Inflammatory macrophage (primary cell): ENCODE measurements around the gene FBRSL1.
A peak's percentile ranks its signal among the peaks of the same experiment; 100 is the strongest.
"Not testable (repeated sequence)": the region's sequence is repeated elsewhere in the genome, so short reads cannot be mapped to it uniquely, and the experiment has no call there.

Experiments used
- DNase-seq, 2 donors: peaks; one replicate each; pipeline ENCODE4 v3.0.0-alpha.2; 2020 to 2022
- total RNA-seq, 18 experiments: gene quantifications; one replicate each; lab custom pipeline; 2026; ENCODE audit warnings: mixed read lengths in 6 of 18, inconsistent platforms in 2 of 18; lab: John Stamatoyannopoulos, UW

Gene FBRSL1
- 9.9 to 35.8 (median 18.5) reads per million in 18 experiments for total RNA-seq

DNA sequence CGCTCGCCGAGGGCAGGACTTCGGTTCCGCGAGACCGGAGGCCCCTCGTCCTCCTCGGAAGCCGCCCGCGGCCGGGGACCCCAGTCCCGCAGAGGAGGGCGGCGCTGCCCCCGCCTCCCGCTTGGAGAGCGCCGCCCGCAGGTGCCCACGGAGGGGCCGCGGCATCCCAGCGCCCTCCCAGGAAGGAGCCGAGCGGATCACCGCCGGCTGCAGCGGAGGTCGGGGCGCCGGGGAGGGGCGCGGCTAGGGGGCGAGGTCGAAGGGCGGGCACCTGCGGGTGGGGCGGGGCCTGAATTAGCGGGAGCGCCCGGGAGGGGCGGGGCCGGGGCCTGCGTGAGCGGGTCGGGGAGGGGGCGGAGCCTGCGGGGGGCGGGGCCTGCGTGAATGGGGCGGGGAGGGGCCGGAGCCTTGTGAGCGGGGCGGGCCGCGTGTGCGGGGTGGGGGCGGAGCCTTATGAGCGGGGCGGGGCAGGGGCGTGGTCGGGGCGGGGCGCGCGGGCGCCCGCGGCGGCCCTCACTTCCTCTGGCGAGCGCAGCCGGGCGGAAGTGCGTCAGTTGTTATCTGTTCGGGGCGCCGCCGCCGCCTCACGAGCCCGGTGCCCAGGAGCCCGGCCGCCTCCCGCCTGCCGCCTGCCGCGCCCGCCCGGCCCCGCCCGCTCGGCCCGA lies at the start of gene FBRSL1:
Gene FBRSL1 (plus strand): TSS at position 550 of the 665 bp plus-strand sequence.
- peak; percentile 80 to 93 for DNase-seq

DNA sequence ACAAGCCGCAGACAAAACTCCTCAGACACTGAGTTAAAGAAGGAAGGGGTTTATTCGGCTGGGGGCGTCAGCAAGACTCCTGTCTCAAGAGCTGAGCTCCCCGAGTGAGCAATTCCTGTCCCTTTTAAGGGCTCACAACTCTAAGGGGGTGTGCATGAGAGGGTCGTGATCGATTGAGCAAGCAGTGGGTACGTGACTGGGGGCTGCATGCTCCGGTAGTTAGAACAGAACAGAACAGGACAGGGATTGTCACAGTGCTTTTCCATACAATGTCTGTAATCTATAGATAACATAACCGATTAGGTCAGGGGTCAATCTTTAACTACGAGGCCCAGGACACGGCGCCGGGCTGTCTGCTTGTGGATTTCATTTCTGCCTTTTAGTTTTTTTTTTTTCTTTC lies 49.5 kb upstream of the FBRSL1 start:
- not testable (repeated sequence) for DNase-seq

DNA sequence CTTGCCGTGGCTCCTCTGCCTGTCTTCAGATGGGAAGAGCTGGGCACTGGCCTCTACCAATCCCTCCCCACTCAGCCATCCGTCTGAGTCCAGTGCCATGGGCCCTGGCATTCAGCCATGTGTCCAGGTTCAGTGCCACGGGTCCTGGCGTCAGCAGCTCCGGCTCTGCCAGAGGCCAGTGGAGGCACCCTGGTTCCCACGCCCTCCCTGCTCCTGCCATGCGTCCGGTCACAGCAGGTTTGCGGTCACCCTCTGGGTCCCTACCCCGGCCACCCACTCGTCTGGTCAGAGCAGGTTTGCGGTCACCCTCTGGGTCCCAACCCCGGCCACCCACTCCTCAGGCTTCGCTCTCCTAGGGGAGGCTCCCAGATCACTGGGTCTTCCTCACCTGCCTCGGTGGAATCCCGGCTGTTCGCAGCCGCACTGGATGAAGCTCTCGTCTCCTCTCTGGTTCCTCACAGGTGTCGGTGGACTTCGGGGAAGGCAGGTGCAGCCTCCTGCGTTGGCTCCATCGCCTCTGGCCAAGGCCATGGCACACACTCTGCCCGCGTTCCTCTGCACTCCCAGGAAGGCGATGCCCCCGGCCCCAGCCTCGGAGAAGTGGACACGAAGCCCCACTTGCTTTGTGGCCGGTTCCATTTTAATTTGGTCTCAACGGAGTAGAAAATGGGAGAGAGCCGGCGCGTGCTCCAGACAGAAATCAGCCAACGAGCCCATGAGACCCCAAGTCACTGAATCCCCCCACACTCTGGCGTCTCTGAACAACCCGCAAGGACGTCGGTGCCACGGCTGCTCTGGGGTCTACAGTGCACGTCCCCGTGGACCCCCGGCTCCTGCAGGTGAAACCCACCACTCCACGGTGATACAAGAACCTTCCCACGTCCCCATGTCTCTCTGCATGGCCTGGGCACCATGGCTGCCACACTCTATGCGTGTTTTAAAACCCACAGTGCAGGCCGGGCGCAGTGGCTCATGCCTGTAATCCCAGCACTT lies 47.8 kb upstream of the FBRSL1 start:
- no peak for DNase-seq

DNA sequence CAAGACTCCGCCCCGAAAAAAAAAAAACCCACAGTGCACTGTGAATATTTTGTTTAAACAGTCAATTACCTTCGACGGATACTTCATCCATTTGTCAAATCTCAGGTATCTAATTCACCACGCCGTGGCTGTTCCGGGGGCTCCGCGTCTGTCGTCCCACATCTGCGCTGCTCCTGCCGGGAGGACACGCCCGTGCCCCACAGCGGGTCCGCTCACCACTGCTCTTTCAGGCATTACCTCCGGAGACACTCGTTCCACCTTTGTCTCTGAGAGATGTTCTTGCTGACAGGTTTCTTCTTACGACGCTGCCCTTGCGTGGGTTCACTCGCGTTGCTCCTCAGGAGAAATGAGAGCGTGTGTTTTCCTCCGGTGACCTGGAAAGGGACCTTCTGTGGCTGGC lies 46.9 kb upstream of the FBRSL1 start:
- no peak for DNase-seq

DNA sequence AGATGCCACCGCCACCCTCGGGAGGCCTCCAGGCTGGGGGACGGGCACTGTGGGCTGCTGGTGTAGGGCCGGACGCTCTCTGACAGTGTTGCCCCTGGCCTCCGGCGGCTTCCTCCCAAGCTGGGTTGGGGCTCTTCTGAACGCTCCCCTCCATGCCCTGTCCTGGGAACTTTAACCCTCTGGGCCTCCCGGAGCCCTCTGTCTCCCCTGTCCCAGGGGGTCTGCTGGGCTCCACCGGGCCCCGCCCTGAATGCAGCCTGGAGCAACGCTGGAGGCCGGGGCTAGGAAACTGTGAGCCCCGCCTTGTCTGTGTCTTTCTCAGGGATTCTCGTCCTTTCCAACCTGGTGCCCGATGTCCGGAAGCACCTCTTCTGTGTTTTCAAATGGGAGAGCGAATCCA lies 45.7 kb upstream of the FBRSL1 start:
- no peak for DNase-seq

DNA sequence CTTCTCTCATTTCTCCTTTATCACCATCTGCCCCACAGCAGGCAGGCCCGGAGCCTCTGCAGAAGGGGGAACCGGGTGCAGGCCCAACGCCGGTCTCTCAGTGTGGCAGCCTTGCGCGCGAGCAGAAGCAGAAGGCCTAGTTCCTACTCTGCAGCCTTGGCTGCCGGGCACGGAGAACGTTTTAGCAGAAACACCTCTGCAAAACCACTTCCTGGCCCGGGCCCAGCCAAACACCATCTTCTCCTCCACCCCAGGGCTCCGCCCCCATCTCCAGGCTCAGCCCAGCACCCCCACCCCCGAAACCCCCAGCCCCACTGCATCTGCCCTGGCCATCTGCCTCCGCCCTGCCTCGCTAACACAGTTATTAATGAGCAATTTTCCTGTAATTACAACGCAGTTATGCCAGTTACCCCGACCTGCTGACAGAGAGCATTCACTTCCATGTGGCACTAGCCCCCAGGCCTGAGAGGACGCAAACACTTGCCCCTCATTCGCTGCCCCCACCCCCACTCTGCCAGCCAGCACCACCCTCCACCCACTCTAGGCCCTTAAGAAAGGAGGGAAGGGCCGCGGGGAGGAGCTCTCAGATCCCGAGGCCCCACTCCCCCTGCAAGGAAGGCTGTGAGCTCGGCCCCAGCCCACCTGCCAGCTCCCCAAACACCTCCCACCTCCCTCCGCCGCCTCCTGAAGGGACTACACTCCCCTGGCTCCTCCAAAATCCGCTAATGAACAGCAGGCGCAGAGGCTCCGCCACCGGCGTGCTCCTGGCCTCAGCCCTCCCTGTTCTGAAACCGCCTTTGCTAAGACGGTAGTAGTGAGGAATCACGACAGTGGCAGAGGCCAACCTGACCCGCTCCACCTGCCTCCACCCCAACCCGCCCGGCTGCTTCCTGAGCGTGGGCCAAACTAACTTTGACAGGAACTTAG lies 44.7 kb upstream of the FBRSL1 start:
- peak; percentile 67 to 82 for DNase-seq

DNA sequence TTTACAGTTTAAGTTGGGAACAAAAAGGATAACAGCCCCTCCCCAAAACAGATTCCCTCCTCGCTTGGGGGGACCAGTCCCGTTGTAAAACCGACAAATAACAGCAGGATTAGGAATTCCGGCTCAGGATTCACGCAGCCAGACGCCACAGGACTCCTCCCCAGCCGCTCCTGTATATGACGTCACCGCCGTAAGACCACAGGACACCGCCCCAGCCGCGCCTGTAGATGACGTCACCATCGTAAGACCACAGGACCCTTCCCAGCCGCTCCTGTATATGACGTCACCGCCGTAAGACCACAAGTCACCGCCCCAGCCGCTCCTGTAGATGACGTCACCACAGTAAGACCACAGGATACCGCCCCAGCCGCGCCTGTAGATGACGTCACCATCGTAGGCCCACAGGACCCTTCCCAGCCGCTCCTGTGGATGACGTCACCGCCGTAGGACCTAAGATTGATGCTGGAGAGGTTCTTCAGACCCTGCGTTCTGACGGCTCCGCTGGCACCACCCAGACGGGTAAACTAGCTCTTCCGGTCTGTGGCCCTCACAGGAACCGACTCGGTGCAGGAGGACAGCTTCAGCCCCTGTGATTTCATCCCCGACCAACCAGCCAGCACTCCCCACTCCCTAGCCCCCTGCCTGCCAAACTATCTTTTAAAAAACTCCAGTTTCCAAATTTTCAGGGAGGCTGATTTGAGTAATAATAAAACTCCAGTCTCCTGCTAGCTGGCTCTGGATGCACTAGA lies 43.9 kb upstream of the FBRSL1 start:
- peak; percentile 49 to 52 for DNase-seq

DNA sequence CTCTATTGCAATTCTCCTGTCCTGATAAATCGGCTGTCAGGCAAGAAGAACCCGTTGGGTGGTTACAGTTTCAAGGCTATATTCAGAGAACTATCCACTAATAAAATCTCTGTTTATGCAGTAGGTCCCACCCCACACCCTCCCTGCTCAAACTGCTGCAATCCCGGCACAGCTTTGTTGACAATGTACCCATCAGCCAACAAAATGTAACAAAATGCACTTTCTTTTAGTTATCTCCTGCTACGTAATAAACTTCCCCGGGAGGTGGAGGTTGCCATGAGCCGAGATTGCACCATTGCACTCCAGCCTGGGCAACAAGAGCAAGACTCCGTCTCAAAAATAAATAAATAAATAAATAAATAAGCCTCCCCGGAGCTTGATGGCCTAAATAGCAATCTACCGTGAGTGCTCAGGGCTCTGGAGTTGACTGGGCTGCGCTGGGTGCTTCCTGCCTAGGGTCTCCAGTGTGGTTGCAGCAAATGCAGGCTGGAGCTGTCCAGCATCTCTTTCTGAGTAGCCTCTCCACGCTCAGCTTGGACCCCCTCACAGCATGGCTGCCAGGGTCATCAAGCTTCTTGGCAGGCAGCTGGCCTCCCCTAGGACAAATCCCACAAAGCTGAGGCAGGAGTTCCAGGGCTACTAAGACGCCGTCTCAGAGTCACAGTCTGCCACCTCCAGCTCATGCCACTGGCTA lies 43.2 kb upstream of the FBRSL1 start:
- no peak for DNase-seq

DNA sequence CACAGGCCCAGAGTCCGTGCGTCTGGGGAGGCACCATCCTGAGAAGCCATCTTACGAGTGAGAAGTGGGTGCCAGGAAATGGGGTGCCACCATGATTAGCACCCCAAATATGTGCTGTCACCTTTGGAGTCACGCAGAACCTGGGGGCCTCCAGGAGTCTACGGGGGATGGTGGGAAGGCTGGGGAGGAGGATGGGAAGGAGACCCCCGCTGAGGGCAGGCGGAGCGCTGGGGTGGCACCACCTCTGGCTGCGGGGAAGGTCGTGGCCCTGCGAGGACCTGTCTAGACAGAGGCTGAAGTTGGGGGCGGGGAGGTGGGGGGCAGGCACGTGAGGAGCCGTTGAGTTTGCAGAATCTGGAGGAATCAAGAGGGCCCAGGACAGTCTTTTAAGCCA lies 42.6 kb upstream of the FBRSL1 start:
- no peak for DNase-seq

DNA sequence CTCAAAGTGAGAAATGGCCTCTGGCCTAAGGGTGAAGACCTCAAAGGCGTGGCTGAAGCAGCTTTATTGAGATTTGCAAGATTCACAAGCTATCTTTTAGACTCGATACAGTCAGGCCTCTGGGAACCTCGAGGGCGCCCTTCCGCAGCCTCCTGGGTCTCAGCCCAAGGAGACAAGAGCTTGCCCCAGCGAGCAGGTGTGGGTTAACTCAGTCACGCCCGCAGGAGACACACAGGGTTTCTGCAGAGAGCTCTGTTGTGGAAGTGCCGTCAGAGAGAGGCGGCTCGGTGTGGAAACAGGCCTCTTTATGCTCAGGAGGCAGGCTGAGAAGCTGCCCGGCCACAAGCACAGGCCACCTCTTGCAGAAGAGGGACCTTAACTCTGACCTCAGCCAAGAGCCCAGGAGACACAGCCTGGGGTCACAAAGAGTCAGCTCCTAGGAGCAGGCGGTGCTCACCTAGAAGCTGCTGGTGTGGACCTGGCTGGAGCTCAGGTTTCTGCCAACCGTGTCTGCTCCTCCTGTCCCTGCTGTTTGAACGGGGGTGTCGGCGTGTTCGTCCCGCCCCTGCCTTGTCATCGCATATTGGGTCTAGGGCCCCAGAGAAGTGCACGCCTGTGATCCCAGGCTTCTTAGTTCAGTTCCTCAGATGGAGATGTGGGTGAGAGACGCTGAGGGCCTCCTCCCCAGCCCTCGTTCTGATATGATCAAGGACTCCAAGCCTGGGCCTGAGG lies 42.1 kb upstream of the FBRSL1 start:
- no peak for DNase-seq

DNA sequence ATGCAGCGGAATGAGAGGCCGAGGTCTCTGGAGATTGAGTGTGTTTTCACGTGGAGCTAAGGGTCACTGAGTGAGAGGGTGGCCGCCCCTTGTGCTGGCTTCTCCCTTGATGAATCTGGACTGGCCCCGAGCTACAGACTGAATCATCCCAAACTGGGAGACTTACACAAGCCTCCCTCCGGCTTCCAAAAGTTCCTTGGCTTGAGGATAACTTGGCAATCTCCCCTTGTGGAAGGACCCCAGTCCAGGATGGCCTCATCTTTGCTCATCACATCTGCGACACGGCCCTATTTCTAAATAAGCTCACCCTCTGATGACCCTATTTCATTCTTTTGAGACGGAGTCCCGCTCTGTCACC lies 41.5 kb upstream of the FBRSL1 start:
- DNase-seq, result no peak

DNA sequence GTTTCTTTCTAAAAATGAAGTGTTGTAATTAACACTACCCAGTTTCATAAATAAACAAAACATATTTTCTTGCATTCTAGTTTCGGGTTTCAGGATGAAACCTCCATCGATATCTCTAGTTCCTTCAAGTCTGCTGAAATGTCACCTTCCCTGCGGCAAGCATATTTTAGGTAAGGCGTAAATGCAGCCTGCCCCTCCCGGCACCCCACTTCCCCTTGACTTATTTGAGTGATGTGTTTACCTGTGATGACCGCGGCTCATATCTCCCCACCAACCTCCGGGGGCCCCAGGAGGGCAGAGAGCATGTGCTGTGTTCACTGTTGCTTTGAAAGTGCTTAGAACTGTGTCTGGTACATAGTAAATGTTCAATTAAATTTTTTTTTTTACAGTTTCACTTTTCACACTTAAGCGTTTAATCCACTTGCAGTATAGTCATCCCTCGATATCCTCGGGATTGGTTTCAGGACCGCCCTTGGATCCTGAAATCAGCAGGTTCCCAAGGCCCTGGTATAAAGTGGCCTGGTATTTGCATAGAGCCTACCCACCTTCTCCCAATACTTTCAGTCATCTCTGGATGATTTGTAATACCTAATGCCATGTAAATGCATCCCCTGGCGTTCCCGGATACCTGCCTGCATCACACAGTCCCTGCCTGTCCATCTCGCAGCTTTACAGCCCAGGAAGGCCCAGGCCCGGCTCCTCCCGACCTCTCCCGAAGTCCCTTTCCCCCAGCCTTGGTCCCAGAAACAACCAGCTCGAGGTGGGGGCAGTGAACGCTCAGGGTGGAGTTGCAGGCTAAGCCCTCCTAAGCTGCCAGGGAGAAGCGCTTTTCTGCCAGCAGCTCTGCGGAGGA lies 40.2 kb upstream of the FBRSL1 start:
- DNase-seq, result no peak

DNA sequence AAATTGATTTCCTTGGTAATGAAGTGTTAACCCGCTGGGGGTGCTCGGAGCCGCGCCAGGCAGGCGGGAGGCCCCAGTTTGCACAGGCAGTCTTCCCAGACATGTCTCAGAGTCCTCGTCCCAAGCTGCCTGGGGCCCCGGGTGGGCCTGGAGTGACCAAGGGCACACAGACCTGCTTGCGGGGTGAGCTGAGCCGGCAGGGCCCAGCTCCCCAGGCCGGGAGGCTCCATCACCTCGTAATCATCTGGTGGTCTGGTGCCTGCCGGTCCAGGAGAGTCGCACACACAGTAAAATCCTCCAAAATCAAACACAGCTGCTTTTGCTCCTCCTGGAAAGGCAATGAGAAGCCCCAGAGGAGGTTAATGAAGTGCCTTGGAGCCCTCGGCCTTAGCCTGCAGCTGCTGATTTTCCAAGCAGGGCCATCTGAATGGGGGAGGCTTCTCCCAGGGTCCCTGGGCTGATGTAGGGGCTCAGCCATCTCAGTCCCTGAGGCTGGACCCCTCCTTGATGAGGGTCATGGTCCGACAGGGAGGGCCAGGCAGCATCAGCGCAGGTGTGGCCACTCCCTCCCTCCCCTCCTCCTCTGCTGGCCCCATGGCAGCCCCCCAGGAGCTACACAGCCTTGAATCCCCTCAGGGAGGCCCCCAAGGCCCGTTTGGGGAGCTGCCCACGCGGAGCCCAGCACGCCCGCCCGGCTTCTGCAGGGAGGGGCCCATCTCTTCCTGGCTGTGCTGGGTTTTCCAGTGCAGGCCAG lies 39.4 kb upstream of the FBRSL1 start:
- DNase-seq, result no peak

DNA sequence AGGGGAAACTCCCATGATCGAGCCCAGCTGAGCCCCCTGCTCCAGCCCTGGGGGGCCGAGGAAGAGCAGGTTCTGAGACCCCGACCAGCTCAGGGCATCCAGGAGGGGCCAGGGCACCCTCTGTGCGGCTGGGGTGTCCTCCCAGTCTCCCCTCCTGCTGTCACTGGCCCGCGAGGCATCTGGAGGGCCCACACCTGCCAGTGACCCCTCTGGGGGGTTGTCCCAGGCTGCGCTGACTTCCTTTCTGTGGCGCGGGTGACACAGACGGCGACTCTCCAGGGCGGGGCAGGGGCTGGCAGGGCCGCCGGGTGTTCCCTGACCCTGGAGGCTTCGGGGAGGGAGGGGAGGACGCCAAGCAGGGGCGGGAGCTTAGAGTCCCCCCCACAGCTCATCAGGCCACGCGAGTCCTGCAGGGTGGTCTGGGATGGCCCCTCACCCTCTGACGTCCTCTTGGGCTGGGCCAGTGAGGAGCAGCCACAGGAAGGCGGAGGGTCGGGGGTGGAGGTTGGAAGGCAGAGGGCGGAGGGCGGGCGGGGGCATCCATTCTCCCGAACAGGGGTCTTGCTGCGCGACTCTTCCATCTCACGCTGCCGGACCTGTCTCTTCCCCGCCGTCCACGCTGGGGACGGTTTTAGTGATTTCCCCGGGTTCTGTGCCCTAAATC lies 38.6 kb upstream of the FBRSL1 start:
- DNase-seq, result no peak

DNA sequence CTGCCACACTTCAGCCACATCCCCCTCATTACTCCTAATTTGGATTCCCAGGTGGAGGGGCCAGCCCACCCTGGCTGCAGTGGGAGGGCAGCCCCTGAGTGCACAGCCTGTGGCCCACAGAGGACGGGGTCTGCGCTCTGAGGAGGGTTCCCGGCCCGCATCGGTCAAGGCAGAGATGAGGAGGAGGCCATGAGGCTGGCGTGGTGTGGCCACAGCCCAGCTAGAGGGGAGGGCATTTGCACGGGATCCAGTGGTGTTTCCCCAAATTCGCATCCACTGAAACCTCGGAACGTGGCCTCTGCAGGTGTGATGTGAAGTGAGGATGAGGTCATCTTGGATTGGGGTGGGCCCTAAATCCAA lies 38.1 kb upstream of the FBRSL1 start:
- DNase-seq, result no peak

DNA sequence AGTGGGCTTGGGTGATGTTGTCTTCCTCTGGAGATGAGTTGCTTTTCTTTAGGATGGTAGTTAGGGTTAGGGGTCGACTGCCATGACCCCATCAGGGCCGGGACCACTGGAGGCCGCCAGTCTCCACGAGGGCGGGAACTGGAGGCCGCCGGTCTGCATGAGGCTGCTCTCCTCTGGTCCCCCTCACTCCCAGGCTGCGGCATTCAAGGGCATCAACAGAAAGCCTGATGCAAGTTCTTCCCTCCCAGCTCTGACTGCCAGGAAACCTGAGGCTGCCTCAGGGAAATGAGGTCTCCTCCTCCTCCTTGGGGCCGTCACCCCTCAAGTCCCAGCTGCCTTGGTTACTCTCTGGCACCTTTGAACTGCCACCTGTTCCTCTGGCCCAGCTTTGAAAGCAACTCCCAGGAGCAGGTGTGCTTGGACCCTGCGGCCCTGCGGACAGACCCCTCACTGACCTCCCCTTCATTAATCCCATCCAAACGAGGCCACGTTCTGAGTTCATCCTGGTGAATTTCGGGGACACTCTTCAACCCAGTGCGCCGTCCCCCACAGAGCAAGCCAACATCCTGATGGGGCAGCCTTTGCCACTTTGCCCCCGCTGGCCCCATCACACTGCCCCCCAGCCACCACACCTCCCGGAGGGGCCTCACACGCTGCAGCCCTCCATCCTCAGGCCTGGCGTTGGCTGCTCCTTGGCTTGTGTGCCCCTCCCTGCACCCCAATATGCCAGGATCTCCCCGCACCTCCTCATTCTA lies 37.2 kb upstream of the FBRSL1 start:
- DNase-seq, result no peak

DNA sequence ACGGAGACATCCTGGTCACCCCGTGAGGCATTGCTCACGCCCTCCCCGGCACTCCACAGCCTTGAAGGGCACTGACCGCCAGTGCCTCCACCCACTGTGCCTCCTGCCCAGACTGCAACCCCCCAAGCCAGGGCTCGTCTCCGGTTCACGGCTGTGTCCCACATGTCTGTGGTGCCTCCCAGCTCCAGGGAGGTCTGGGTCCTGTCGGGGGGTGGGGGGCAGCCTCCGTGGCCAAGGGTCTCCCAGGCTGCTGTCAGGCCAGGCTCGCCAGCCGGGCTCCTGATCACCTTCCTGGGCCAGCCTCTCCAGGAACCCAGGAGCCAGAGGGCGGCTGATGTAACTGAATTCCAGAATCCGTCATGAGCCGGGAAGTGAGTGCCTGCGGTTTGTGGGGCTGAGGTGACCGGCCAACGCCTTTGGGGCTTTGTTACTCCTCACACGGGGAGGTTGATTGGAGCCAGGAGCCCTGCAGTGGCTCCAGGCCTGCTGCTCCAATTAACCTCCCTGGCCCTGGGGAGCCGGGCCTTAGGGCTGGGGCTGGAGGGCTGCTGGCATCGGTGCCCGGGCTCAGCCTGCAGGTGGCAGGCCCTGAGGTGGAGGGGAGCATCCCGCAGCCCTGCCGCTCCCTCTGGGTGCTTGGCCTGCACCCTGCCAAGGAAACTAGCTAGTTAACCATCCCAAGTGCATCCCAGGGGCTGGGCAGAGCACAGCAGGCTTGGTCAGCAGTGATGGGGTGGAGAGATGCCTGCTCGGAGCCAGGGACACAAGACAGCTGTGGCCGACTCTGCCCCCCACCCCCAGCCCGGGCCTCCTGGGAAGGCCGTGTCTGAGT lies 36.4 kb upstream of the FBRSL1 start:
- no peak for DNase-seq
